Measurements from ENCODE around the gene B3GALT6. TPM values are rescaled to one million over a fixed set of nuclear protein-coding genes. Genes with fewer than 3 reads are reported as not detected.
"Not testable (repeated sequence)": the region's sequence is repeated elsewhere in the genome, so short reads cannot be mapped to it uniquely, and the experiment has no call there.

B3GALT6 gene
- 36.6 and 37.4 TPM in 2 replicates for total RNA-seq (2014; rRNA removed; shearing (Covaris generic); ENCODE audit: low replicate concordance)

- Histone ChIP-seq H3K4me3 (peak within 1 kb of the TSS; percentile 83), H3K36me3 (peaks cover 45% of the 10 kb centered on the region), H3K27me3 (no peaks in the 10 kb centered on the region), H3K9me3 (no peaks in the 10 kb centered on the region)
- no peak for DNase-seq
Measured at GRCh38 chr1:1232208-1232795, at the start of gene B3GALT6. Gene B3GALT6, plus strand, starts transcription at chr1:1232237. Its CDS starts 42 bp downstream, at chr1:1232279.

DNA sequence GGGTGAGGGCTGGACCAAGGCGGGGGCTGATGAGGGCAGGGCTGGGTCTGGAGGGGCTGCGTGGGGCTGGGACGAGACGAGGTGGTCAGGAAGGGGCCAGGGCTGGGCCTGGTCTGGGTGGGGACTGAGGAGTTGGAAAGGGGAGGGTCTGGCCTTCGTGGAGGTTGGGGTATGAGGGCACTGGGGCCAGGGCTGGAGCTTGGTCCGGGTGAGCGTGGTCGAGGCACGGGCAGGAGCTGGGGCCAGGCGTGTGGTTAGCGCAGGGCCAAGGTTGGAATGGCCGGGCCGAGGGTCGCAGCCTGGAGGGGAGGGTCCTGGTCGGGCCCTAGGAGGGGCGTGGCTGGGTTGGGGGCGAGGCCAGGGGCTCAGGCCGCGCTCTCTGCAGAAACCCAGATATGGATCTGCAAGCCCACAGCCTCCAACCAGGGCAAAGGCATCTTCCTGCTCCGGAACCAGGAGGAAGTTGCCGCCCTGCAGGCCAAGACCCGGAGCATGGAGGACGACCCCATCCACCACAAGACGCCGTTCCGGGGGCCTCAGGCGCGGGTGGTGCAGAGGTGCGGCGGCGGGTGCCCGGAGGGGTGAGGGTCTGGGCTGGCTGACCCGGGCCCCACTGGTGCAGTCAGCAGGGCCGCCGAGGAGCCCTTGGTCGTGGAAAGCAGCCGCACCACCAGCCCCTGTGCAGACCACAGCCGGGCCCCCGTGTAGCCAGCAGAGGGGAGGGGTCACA lies 49.4 kb upstream of the B3GALT6 start:
- H3K36me3 ChIP-seq: no peaks in the 10 kb centered on the region
- no peak overlapping the region for H3K4me3 ChIP-seq
- H3K9me3 ChIP-seq: no peaks in the 10 kb centered on the region
- no peak for DNase-seq
- peaks cover 3% of the 10 kb centered on the region; the same call in 1 of the 2 replicates for H3K27me3 ChIP-seq

GRCh38 chr1:1183221-1183747 lies 48.8 kb upstream of the B3GALT6 start:
- no peaks in the 10 kb centered on the region for H3K9me3 ChIP-seq
- H3K36me3 ChIP-seq: no peaks in the 10 kb centered on the region
- DNase-seq: no peak
- no peak overlapping the region for H3K4me3 ChIP-seq
- H3K27me3 ChIP-seq: no peaks in the 10 kb centered on the region

DNA sequence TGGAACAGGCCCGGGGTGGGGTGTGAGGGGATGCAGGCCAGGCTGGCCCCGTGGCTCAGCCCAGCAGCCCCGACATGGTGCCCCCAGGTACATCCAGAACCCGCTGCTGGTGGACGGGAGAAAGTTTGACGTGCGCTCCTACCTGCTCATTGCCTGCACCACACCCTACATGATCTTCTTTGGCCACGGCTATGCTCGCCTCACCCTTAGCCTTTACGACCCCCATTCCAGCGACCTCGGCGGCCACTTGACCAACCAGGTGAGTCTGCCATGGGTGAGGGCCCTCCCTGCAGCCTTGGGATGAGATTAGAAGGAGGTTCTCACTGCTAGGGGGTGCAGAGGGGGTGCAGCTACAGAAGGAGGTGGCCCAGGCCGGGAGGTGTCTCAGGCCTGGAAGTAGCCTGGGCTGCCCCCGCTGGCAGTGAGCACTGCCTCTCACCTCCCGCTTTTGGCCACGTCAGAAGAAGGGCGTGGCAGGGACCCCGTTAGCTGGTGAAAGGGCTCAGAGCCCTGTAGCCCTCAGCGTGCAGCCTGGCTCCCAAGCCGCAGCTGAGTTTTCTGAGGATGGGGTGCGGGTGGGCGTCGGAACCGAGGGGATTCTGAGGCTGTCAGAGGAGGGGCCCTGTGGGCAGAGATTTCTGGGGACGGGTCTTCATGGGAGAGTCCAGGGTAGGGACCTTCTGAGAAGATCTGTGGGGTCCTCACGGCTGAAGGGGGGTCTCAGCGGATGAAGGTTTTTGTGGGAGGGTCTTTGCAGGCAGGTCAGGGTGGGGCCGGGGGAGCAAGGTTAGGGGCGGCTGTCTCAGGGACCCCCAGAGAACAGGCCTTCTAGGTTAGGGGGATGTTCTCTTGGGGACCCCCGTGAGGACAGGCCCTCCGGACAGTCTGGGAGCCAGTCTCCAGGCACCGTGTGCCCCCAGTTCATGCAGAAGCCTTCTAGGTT lies 47.9 kb upstream of the B3GALT6 start:
- Histone ChIP-seq H3K36me3 (no peaks in the 10 kb centered on the region), H3K4me3 (no peak overlapping the region), H3K9me3 (no peaks in the 10 kb centered on the region), H3K27me3 (no peaks in the 10 kb centered on the region)
- DNase-seq: no peak

- Histone ChIP-seq H3K4me3 (no peak overlapping the region), H3K9me3 (no peaks in the 10 kb centered on the region), H3K27me3 (no peaks in the 10 kb centered on the region), H3K36me3 (no peaks in the 10 kb centered on the region)
- DNase-seq: no peak
Measured at GRCh38 chr1:1185101-1185765, 46.8 kb upstream of the B3GALT6 start.

GRCh38 chr1:1187938-1188337 lies 44.1 kb upstream of the B3GALT6 start:
- H3K36me3 ChIP-seq: no peaks in the 10 kb centered on the region
- no peaks in the 10 kb centered on the region for H3K27me3 ChIP-seq
- H3K4me3 ChIP-seq: no peak overlapping the region
- no peaks in the 10 kb centered on the region for H3K9me3 ChIP-seq
- DNase-seq: no peak

DNA sequence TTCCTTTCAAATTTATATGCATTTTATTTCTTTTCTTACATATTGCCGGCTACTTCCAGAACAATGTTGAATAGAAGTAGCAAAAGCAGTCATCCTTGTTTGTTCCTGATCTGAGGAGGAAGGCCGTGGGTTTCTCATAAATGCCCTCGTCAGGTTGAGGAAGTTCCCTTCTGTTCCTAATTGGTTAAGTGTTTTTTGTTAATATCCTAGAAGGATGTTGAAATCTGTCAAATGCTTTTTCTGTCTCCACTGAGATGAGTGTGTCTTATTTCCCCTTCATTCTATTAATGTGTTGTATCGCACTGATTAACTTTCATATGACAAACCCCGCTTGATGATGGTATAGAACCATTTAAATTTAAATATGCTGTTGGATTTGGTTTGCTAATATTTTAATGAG lies 42.9 kb upstream of the B3GALT6 start:
- H3K9me3 ChIP-seq: no peaks in the 10 kb centered on the region
- no peaks in the 10 kb centered on the region for H3K27me3 ChIP-seq
- no peak overlapping the region for H3K4me3 ChIP-seq
- no peaks in the 10 kb centered on the region for H3K36me3 ChIP-seq
- DNase-seq: no peak

DNA sequence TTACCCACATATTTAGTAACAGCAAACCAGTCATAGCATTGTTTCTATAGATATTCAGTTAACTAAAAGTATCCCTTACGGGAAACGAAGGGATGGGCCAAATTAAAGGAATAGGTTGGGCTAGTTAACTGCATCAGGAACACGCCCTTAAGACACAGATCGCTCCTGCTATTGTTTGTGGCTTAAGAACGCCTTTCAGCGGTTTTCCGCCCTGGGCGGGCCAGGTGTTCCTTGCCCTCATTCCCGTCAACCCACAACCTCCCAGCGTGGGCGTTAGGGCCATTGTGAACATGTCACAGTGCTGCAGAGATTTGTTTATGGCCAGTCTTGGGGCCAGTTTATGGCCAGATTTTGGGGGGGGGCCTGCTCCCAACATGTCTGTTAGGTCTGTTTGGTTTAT lies 40.3 kb upstream of the B3GALT6 start:
- DNase-seq: no peak
- H3K9me3 ChIP-seq: no peaks in the 10 kb centered on the region
- H3K27me3 ChIP-seq: no peaks in the 10 kb centered on the region
- no peaks in the 10 kb centered on the region for H3K36me3 ChIP-seq
- H3K4me3 ChIP-seq: no peak overlapping the region

DNA sequence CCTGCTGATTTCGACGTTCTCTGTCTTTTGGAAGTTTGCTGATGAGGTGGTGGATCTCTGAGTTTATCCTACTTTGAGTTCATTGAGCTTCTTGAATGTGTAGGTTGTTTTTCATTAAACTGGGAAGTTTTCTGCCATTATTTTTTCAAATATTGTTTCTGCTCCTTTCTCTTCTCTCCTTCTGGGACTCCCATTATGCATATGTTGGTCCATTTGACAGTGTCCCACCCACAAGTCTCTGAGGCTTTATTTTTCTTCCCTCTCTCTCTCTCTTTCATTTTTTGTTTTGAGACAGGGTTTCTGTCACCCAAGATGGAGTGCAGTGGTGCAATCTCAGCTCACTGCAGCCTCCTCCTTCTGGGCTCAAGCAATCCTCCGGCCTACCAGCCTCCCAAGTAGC lies 37.3 kb upstream of the B3GALT6 start:
- Histone ChIP-seq H3K27me3 (no peaks in the 10 kb centered on the region), H3K9me3 (no peaks in the 10 kb centered on the region), H3K4me3 (no peak overlapping the region), H3K36me3 (no peaks in the 10 kb centered on the region)
- DNase-seq: no peak

GRCh38 chr1:1195726-1196125 lies 36.3 kb upstream of the B3GALT6 start:
- not testable (repeated sequence) for H3K4me3 ChIP-seq, DNase-seq, H3K27me3 ChIP-seq, H3K36me3 ChIP-seq, H3K9me3 ChIP-seq

- no peak for DNase-seq
- Histone ChIP-seq H3K27me3 (no peaks in the 10 kb centered on the region), H3K9me3 (no peaks in the 10 kb centered on the region), H3K4me3 (no peak overlapping the region), H3K36me3 (no peaks in the 10 kb centered on the region)
Measured at GRCh38 chr1:1196431-1197187, 35.4 kb upstream of the B3GALT6 start.

DNA sequence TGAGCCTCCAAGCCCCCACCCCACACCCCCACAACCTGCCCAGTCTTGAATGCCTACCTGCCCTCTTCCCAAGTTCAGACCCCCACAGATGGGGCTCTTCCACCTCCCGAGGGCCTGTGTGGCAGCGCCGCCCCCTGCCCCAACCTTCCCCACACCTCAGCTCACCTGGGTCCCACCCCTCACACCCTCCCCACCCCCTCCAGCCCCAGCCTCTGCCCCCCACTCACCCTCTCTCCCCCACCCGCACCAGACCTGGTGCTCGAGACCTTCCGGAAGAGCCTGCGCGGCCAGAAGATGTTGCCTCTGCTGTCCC lies 34.9 kb upstream of the B3GALT6 start:
- Histone ChIP-seq H3K36me3 (no peaks in the 10 kb centered on the region), H3K4me3 (no peak overlapping the region), H3K27me3 (no peaks in the 10 kb centered on the region), H3K9me3 (no peaks in the 10 kb centered on the region)
- no peak for DNase-seq

DNA sequence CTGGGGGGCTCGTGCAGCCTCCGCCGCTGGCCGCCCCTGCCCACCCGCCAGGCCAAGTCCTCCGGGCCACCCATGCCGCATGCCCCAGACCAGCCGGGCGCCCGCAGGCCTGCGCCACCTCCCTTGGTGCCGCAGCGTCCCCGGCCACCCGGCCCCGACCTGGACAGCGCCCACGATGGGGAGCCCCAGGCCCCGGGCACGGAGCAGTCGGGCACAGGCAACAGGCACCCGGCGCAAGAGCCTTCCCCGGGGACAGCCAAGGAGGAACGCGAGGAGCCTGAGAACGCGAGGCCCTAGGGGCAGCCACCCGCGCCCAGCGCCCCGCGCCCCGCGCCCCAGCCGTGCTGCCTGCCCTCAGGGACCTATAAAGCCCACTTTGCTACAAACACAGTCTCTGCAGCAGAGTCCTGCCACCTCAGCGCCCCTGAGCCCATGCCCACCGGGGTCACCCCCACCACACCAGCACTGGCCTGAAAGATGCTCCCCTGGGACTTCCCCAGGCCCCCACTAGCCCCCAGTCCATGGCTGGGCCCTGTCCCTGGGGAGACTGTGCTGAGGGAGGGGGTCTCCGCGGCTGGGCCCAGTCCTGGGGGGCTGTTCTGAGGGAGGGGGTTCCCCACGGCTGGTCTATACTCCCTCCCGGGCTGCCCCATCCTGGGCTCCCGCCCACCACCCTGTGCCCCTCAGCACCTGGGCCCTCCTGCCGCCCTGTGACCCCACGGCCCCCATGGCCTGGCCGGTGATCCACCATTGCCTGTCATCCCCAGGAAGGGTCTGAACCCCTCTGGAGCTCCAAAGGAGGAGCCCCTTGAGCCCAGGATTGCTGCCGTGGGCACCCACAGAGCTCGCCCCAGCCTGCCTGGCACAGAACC lies 34.2 kb upstream of the B3GALT6 start:
- no peak for DNase-seq
- no peaks in the 10 kb centered on the region for H3K9me3 ChIP-seq
- H3K27me3 ChIP-seq: no peaks in the 10 kb centered on the region
- H3K36me3 ChIP-seq: no peaks in the 10 kb centered on the region
- H3K4me3 ChIP-seq: no peak overlapping the region

- no peak overlapping the region for H3K4me3 ChIP-seq
- H3K27me3 ChIP-seq: no peaks in the 10 kb centered on the region
- DNase-seq: no peak
- no peaks in the 10 kb centered on the region for H3K36me3 ChIP-seq
- H3K9me3 ChIP-seq: no peaks in the 10 kb centered on the region
Measured at GRCh38 chr1:1198423-1199140, 33.5 kb upstream of the B3GALT6 start.

Data from MG63 (cell line).